ENCODE data around the gene NANP. TPM values are rescaled to one million over a fixed set of nuclear protein-coding genes. Genes with fewer than 3 reads are reported as not detected.

Gene NANP
- total RNA-seq, 1 donor from 2014 or later = 3.7 TPM

DNA sequence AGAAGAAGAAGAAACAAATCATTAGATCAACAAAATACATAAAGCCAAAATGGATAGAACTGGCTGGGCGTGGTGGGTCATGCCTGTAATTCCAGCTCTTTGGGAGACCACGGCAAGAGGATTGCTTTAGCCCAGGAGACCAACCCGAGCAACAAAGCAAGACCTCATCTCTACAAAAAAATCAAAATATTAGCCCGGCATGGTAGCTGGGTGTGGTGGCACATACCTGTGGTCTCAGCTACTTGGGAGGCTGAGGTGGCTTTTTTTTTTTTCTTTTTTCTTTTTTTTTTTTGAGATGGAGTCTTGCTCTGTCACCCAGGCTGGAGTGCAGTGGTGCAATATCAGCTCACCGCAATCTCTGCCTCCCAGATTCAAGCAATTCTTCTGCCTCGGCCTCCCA, 59.9 kb downstream of the NANP start:
- DNase-seq (ENCODE audit: extremely low spot score in 2 of 2) = no peak
- H3K9me3 ChIP-seq = no peaks in the 10 kb centered on the region
- intact Hi-C loops (cut with DNase I) = no loop called here
- no peak overlapping the region for H3K27ac ChIP-seq
- H3K4me3 ChIP-seq = no peak overlapping the region
- H3K4me1 ChIP-seq = peaks cover 9% of the 10 kb centered on the region
- no peaks in the 10 kb centered on the region for H3K36me3 ChIP-seq
- TF ChIP-seq POLR2AphosphoS5 (IDR thresholded peaks at IDR 0.05; ENCODE audit: insufficient read depth in 1 of 2, low read depth in 1 of 2) (no peak), POLR2A (IDR thresholded peaks at IDR 0.05) (no peak)
- TF ChIP-seq, protein P1, sequence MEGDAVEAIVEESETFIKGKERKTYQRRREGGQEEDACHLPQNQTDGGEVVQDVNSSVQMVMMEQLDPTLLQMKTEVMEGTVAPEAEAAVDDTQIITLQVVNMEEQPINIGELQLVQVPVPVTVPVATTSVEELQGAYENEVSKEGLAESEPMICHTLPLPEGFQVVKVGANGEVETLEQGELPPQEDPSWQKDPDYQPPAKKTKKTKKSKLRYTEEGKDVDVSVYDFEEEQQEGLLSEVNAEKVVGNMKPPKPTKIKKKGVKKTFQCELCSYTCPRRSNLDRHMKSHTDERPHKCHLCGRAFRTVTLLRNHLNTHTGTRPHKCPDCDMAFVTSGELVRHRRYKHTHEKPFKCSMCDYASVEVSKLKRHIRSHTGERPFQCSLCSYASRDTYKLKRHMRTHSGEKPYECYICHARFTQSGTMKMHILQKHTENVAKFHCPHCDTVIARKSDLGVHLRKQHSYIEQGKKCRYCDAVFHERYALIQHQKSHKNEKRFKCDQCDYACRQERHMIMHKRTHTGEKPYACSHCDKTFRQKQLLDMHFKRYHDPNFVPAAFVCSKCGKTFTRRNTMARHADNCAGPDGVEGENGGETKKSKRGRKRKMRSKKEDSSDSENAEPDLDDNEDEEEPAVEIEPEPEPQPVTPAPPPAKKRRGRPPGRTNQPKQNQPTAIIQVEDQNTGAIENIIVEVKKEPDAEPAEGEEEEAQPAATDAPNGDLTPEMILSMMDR (IDR thresholded peaks at IDR 0.05) = no peak
- H3K27me3 ChIP-seq = no peaks in the 10 kb centered on the region

DNA sequence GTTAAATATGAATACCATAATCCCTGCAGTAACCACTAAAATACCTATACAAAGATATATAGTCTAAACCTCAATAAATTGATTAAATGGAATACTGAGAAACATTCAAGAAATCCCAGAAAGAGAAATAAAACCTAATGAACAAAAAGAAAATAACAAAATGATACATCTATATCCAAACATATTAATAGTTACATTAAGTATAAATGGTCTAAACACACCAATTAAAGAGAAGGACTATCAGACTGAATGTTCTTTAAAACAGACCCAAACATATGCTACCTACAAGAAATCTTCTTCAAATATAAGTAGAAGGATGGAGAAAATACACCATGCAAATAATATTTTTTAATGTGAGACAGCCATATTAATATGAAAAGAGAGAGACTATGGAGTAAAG, 60.5 kb downstream of the NANP start:
- intact Hi-C loops (cut with DNase I) = no loop called here
- Histone ChIP-seq H3K36me3 (no peaks in the 10 kb centered on the region), H3K27me3 (no peaks in the 10 kb centered on the region), H3K27ac (no peak overlapping the region), H3K4me1 (peaks cover 9% of the 10 kb centered on the region), H3K9me3 (no peaks in the 10 kb centered on the region), H3K4me3 (no peak overlapping the region)
- DNase-seq (ENCODE audit: extremely low spot score in 2 of 2) = no peak
- no peak for TF ChIP-seq POLR2AphosphoS5 (IDR thresholded peaks at IDR 0.05; ENCODE audit: insufficient read depth in 1 of 2, low read depth in 1 of 2)
- TF ChIP-seq, protein P1 (IDR thresholded peaks at IDR 0.05) = no peak
- no peak for TF ChIP-seq POLR2A (IDR thresholded peaks at IDR 0.05)

Small RNA genes lying within 50 kb of the gene (small RNA-seq; reads per million reads assigned to genes)
- not detected for gene RN7SL594P
- not detected for gene RNU6ATAC17P

Other genes with a start within 250 kb of the NANP start
- 36.6 TPM for gene ABHD12, start 233.2 kb downstream of the NANP start, total RNA-seq
- gene GINS1, start 216.3 kb downstream of the NANP start, total RNA-seq = 2.0 TPM
- 11.5 TPM for gene NINL, start 38.5 kb downstream of the NANP start, total RNA-seq
- gene ZNF337, start 72.8 kb upstream of the NANP start, total RNA-seq = 20.1 TPM